Osteocyte (in vitro differentiated cells): ENCODE data around the gene KANSL3. TPM values are rescaled to one million over a fixed set of nuclear protein-coding genes. Genes with fewer than 3 reads are reported as not detected.

Experiments used
- DNase-seq: peaks from one replicate; pipeline ENCODE4 v3.0.0; 2021; ENCODE audit warnings: mixed read lengths; ENCODE audit not compliant: unreplicated experiment; ENCODE audit errors: extremely low spot score
- H3K27ac Mint-ChIP-seq: one replicate; pipeline ENCODE4 v1.8.0; 2021; ENCODE audit warnings: mild to moderate bottlenecking, mixed read lengths; ENCODE audit not compliant: unreplicated experiment
- H3K27me3 Mint-ChIP-seq: one replicate; pipeline ENCODE4 v1.8.0; 2021; ENCODE audit warnings: mixed read lengths; ENCODE audit not compliant: unreplicated experiment
- H3K36me3 Mint-ChIP-seq: one replicate; pipeline ENCODE4 v1.8.0; 2021; ENCODE audit warnings: mixed read lengths; ENCODE audit not compliant: unreplicated experiment
- H3K4me1 Mint-ChIP-seq: one replicate; pipeline ENCODE4 v1.8.0; 2021; ENCODE audit warnings: mixed read lengths; ENCODE audit not compliant: unreplicated experiment
- H3K4me3 Mint-ChIP-seq: one replicate; pipeline ENCODE4 v1.8.0; 2021; ENCODE audit warnings: mild to moderate bottlenecking, moderate library complexity, mixed read lengths; ENCODE audit not compliant: unreplicated experiment
- H3K9me3 Mint-ChIP-seq: one replicate; pipeline ENCODE4 v1.8.0; 2021; ENCODE audit warnings: mixed read lengths; ENCODE audit not compliant: unreplicated experiment
- CTCF ChIP-seq: fragments of 200-600 bp; sonication (generic); IDR thresholded peaks from 2 replicates; pipeline ENCODE4 v1.5.0; 2021; ENCODE audit warnings: antibody characterized with exemption, mild to moderate bottlenecking, moderate library complexity
- total RNA-seq: library from RNA; stranded (reverse); gene quantifications from 2 replicates; pipeline ENCODE4 v1.2.1, GENCODE V29; 2021

The KANSL3 gene
- total RNA-seq, 1 donor from 2014 or later = 45.8 TPM

DNA sequence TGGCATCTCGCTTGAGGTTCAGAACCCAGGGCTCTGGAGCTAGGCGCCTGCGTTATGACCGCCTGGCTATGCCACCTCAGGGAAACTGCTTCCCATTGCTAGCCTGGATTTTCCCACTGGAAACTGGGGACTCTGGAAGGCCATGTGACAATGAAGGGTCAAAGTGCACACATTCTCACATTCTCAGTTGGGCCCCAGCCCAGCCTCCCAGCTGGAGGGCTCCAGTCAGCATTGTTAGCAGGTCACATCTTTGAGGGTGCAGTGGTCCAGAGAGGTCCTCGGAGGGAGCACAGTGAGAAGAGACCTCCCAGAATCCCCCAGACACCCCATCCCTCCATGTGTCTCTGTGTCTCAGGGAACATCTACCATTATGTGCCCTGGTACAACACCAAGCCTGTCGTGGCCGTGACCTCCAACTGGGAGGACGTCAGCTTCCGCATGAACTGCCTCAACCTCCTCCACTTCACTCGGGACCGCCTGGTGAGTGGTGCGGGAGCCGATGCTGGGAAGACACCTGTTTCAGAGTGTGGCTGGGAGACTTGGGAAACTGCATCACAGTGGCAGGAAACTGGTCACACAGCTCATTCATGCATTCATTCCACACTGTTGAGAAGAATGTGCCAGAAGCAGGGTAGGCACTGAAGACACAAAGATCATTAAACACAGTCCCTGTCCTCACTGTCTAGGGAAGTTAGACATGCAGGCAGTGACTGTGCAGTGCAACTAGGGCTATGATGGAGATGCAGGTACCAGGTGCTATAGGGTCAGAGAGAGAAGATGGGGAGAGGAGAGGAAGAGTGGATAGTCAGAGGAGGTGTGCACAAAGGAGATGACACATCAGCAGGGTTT is 46.1 kb upstream of the KANSL3 start:
- Mint-ChIP-seq H3K27ac (no peak overlapping the region), H3K27me3 (peaks cover 22% of the 10 kb centered on the region), H3K4me3 (no peak overlapping the region), H3K4me1 (peaks cover 17% of the 10 kb centered on the region), H3K9me3 (no peaks in the 10 kb centered on the region), H3K36me3 (no peaks in the 10 kb centered on the region)
- no peak for DNase-seq
- no peak for TF ChIP-seq CTCF

DNA sequence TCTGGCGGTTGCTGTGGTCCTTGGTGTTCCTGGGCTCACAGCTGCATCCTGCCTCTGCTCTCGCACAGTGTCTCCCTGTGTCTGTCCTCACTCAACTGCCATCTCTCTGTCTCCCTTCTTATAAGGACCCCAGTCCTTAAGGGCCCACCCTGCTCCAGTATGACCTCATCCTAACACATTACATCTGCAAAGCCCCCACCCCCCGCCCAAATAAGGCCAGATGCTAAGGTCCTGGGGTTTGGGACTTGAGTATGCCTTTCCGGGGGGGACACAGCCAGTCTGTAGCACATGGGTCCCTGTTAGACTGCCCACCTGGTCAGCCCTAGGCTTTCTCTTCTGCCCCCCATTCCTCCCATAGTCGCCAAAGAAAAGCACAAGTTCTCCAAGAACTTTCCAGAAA is 45.2 kb upstream of the KANSL3 start:
- DNase-seq = no peak
- Mint-ChIP-seq H3K27me3 (peaks cover 22% of the 10 kb centered on the region), H3K4me3 (no peak overlapping the region), H3K4me1 (peaks cover 17% of the 10 kb centered on the region), H3K27ac (no peak overlapping the region), H3K9me3 (no peaks in the 10 kb centered on the region), H3K36me3 (no peaks in the 10 kb centered on the region)
- TF ChIP-seq CTCF = no peak

- Mint-ChIP-seq H3K9me3 (no peaks in the 10 kb centered on the region), H3K27me3 (peaks cover 22% of the 10 kb centered on the region), H3K36me3 (no peaks in the 10 kb centered on the region), H3K4me1 (peaks cover 17% of the 10 kb centered on the region), H3K4me3 (no peak overlapping the region), H3K27ac (no peak overlapping the region)
- no peak for DNase-seq
- no peak for TF ChIP-seq CTCF
Measured at GRCh38 chr2:96681540-96681939, 43.4 kb upstream of the KANSL3 start.

- Mint-ChIP-seq H3K27ac (peak overlapping the region; percentile 12), H3K9me3 (no peaks in the 10 kb centered on the region), H3K4me1 (peaks cover 16% of the 10 kb centered on the region)
Measured at GRCh38 chr2:96680561-96681141, 42.5 kb upstream of the KANSL3 start.

More at GRCh38 chr2:96680561-96681141, 42.5 kb upstream of the KANSL3 start:
- no peaks in the 10 kb centered on the region for H3K36me3 Mint-ChIP-seq
- no peak for TF ChIP-seq CTCF
- DNase-seq = no peak
- peaks cover 22% of the 10 kb centered on the region for H3K27me3 Mint-ChIP-seq
- H3K4me3 Mint-ChIP-seq = no peak overlapping the region
